Left lung (tissue), 10 donors: ENCODE measurements around the gene ITCH. TPM values are rescaled to one million over a fixed set of nuclear protein-coding genes. Genes with fewer than 3 reads are reported as not detected.

Source experiments
- ATAC-seq: fragments of 200-7000 bp; cut with Tn5 transposase; one replicate; pipeline ENCODE4 v1.9.1; 2020; ENCODE audit warnings: moderate library complexity
- DNase-seq, 4 donors: peaks; one replicate each; pipeline ENCODE4 v3.0.0-alpha.2; 2013 to 2020
- H3K27ac ChIP-seq, 2 donors: fragments of 200-600 bp; sonication (generic) in 1 of 2; one replicate each; pipeline versions ENCODE4 v1.5.0 to v1.8.0; 2020 to 2021
- H3K27me3 ChIP-seq, 2 donors: fragments of 200-600 bp; sonication (generic) in 1 of 2; one replicate each; pipeline versions ENCODE4 v1.5.0 to v1.8.0; 2020 to 2021
- H3K36me3 ChIP-seq, 2 donors: fragments of 200-600 bp; sonication (generic) in 1 of 2; one replicate each; pipeline versions ENCODE4 v1.5.0 to v1.8.0; 2020 to 2021
- H3K4me1 ChIP-seq, 2 donors: fragments of 200-600 bp; one replicate each; pipeline ENCODE4 v1.8.0; 2021
- H3K4me3 ChIP-seq, 2 donors: fragments of 200-600 bp; sonication (generic) in 1 of 2; one replicate each; pipeline versions ENCODE4 v1.5.0 to v1.8.0; 2020 to 2021; ENCODE audit warnings: mild to moderate bottlenecking in 1 of 2
- H3K9me3 ChIP-seq, 2 donors: fragments of 200-600 bp; sonication (generic) in 1 of 2; one replicate each; pipeline versions ENCODE4 v1.5.0 to v1.8.0; 2020 to 2021
- CTCF ChIP-seq, 2 donors: fragments of 200-600 bp; sonication (generic) in 1 of 2; IDR thresholded peaks; one replicate each; pipeline versions ENCODE4 v1.5.0 to v1.8.0; 2021; ENCODE audit warnings: antibody characterized with exemption in 2 of 2
- intact Hi-C, 2 donors: fragments of 100-400 bp; cut with DNase I; formaldehyde crosslinking; loops; one replicate each; pipeline versions ENCODE4 v1.11.2 to v1.14.2; 2022
- polyA plus RNA-seq, 6 donors: library from polyadenylated mRNA; unstranded; fragments of 120-200 nt; gene quantifications; one replicate each; pipeline ENCODE4 v1.2.1, GENCODE V29; 2013; ENCODE audit not compliant: insufficient read length in 6 of 6
- total RNA-seq, 2 donors: library from RNA; stranded (reverse); fragmentation: NEBNext Ultra II Directional; extraction: Animal tissue kit (Norgen Biotek cat#: 25700); gene quantifications; one replicate each; pipeline ENCODE4 v1.2.1, GENCODE V29; 2021
- donor health status: DM: no; HTN: yes; CAD: no.
- donor health status: DM: no; HTN: no; CAD: no.

The ITCH gene
- total and polyA plus RNA-seq, 8 donors, result 36.2 to 59.6 (median 44.4) TPM

GRCh38 chr20:34532320-34532719 is 169.2 kb downstream of the ITCH start:
- no peak for TF ChIP-seq CTCF (IDR thresholded peaks at IDR 0.05)
- no peak for ATAC-seq
- no peak for DNase-seq
- H3K4me3 ChIP-seq, result no peak overlapping the region
- H3K4me1 ChIP-seq, result peaks cover 0 to 7% of the 10 kb centered on the region in 2 donors
- H3K27ac ChIP-seq, result no peak overlapping the region
- intact Hi-C loops, result loop anchor here in 1 of 2 donors (10.0 kb wide), 1 partner anchor 172 kb away; the partner anchor contains the start of gene TP53INP2
- peaks cover 0 to 95% of the 10 kb centered on the region in 2 donors for H3K36me3 ChIP-seq
- H3K27me3 ChIP-seq, result no peaks in the 10 kb centered on the region
- no peaks in the 10 kb centered on the region for H3K9me3 ChIP-seq

GRCh38 chr20:34532756-34533155 is 169.7 kb downstream of the ITCH start:
- Histone ChIP-seq H3K4me3 (no peak overlapping the region), H3K9me3 (no peaks in the 10 kb centered on the region), H3K4me1 (peaks cover 0 to 7% of the 10 kb centered on the region in 2 donors), H3K27ac (no peak overlapping the region), H3K36me3 (peaks cover 0 to 95% of the 10 kb centered on the region in 2 donors), H3K27me3 (no peaks in the 10 kb centered on the region)
- DNase-seq (no peak), ATAC-seq (no peak)
- no peak for TF ChIP-seq CTCF (IDR thresholded peaks at IDR 0.05)
- intact Hi-C loops, result loop anchor here in 1 of 2 donors (10.0 kb wide), 1 partner anchor 172 kb away; the partner anchor contains the start of gene TP53INP2

- Histone ChIP-seq H3K27ac (no peak overlapping the region), H3K27me3 (no peaks in the 10 kb centered on the region), H3K4me3 (no peak overlapping the region), H3K36me3 (peaks cover 0 to 94% of the 10 kb centered on the region in 2 donors), H3K4me1 (peaks cover 0 to 11% of the 10 kb centered on the region in 2 donors), H3K9me3 (no peaks in the 10 kb centered on the region)
- DNase-seq (no peak), ATAC-seq (no peak)
- intact Hi-C loops, result loop anchor here in 1 of 2 donors (10.0 kb wide), 1 partner anchor 170 kb away; the partner anchor contains the start of gene TP53INP2
- no peak for TF ChIP-seq CTCF (IDR thresholded peaks at IDR 0.05)
These were observed 171.5 kb downstream of the ITCH start for GRCh38 chr20:34534391-34535165.

- Histone ChIP-seq H3K4me3 (no peak overlapping the region), H3K27me3 (no peaks in the 10 kb centered on the region), H3K4me1 (peaks cover 0 to 4% of the 10 kb centered on the region in 2 donors), H3K27ac (no peak overlapping the region), H3K9me3 (no peaks in the 10 kb centered on the region), H3K36me3 (peaks cover 0 to 94% of the 10 kb centered on the region in 2 donors)
- no peak for TF ChIP-seq CTCF (IDR thresholded peaks at IDR 0.05)
- no peak for DNase-seq
- ATAC-seq, result no peak
- intact Hi-C loops, result loop anchor here in 1 of 2 donors (10.0 kb wide), 1 partner anchor 169 kb away; the partner anchor contains the start of gene TP53INP2
These were observed 172.3 kb downstream of the ITCH start for GRCh38 chr20:34535301-34535840.

GRCh38 chr20:34535857-34536256 is 172.8 kb downstream of the ITCH start:
- DNase-seq (no peak), ATAC-seq (no peak)
- H3K4me3 ChIP-seq, result no peak overlapping the region
- intact Hi-C loops, result loop anchor here in 1 of 2 donors (10.0 kb wide), 1 partner anchor 169 kb away; the partner anchor contains the start of gene TP53INP2
- H3K9me3 ChIP-seq, result no peaks in the 10 kb centered on the region
- no peak for TF ChIP-seq CTCF (IDR thresholded peaks at IDR 0.05)
- H3K4me1 ChIP-seq, result peaks cover 0 to 4% of the 10 kb centered on the region in 2 donors
- H3K27ac ChIP-seq, result no peak overlapping the region
- H3K36me3 ChIP-seq, result peaks cover 0 to 94% of the 10 kb centered on the region in 2 donors
- H3K27me3 ChIP-seq, result no peaks in the 10 kb centered on the region
